Dedifferentiated amniotic fluid mesenchymal stem cell (primary cell): Measurements from ENCODE around the gene NBPF15.
"Not testable (repeated sequence)": the region's sequence is repeated elsewhere in the genome, so short reads cannot be mapped to it uniquely, and the experiment has no call there.

Source experiments
- DNase-seq: peaks from one replicate; pipeline ENCODE4 v3.0.0-alpha.2; 2016; ENCODE audit errors: extremely low spot score

NBPF15 gene, protein sequence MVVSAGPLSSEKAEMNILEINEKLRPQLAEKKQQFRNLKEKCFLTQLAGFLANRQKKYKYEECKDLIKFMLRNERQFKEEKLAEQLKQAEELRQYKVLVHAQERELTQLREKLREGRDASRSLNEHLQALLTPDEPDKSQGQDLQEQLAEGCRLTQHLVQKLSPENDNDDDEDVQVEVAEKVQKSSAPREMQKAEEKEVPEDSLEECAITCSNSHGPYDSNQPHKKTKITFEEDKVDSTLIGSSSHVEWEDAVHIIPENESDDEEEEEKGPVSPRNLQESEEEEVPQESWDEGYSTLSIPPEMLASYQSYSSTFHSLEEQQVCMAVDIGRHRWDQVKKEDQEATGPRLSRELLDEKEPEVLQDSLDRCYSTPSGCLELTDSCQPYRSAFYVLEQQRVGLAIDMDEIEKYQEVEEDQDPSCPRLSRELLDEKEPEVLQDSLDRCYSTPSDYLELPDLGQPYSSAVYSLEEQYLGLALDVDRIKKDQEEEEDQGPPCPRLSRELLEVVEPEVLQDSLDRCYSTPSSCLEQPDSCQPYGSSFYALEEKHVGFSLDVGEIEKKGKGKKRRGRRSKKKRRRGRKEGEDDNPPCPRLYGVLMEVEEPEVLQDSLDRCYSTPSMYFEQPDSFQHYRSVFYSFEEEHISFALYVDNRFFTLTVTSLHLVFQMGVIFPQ

DNA sequence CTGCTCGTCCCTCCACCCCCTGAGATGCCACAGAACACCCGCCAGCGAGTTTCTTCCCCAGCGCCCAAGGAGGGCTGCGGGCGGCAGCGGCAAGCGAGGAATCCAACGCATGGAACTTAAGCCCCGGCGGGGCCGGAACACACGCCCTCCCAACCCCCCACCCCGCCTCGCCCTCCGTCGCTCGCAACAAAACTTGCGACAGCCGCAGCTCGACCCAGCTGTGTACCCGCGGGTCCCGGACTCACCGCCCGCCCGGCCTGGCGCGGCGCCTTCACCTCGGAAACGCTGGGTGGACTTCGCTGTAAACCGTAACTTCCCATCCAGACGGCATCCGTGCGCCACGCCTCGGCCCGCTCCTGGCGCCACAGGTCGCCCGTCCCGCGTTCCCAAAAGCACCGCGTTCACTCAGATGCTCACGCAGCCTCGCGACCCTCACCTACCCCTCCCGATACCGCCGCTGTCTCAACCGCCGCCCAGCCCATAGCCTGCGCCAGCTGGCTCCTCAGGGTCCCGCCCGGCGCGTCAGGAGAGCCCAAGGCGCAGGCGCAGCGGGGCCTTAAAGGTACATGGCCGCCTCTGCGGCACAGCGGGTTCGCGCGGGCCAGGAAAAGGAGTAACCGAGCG, at the start of gene NBPF15:
TSS of gene NBPF15 (minus strand) at position 534 of the 624 bp plus-strand sequence. CDS start 21,666 bp downstream, outside the sequence.
- DNase-seq = peak; percentile 14

DNA sequence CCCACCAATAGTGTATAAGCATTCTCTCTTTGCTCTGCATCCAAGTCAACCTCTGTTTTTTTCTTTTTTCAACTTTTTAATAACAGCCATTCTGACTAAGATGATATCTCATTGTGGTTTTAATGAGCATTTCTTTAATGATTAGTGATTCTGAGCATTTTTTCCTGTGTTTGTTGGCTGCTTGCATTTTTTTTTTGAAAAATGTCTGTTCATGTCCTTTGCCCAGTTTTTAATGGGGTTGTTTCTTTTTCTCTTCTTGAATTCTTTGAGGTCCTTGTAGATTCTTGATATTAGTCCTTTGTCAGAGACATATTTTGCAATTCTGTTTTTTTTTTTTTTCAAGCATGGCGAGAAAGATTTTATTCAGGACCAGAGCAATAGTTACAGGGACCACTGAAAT, 35.0 kb upstream of the NBPF15 start:
- DNase-seq = not testable (repeated sequence)

DNA sequence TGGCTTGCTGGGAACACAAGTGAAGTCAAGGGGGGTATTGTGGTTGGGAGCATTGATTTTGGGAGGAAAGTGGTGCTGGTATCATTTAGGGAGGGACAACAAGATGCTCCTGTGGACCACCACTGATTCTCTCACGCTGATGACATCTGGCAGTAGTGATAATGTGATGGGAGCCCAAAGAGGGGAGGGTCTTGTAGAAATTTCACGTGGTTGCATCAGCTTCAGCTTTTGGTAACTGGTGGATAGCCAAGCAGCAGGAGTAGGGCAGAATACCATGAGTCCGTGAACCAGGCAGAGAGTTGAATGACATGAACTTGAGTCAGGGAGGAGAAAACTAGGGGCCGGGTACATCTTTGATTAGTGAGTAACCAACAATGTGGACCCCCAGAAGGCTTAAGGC, 32.7 kb upstream of the NBPF15 start:
- DNase-seq = not testable (repeated sequence)

DNA sequence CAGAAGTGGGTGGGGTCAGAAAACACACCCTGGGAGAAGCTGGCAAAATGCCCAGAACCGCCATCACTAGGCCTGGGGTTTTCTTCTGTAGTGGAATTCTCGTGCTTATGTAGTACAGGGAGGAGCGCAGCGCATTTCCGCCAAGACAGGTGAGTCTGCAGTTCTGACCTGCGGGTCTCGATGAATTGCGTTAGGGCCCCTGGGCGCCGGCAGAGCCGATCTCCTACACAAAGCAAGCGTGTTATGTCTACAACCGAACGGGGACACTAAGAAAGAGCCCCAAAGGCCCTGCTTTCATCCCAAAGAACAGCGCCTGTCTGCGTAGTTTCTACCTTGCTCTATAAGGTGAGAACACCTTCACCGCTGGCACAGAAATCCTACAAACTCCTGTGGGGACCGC, 28.9 kb upstream of the NBPF15 start:
- not testable (repeated sequence) for DNase-seq

DNA sequence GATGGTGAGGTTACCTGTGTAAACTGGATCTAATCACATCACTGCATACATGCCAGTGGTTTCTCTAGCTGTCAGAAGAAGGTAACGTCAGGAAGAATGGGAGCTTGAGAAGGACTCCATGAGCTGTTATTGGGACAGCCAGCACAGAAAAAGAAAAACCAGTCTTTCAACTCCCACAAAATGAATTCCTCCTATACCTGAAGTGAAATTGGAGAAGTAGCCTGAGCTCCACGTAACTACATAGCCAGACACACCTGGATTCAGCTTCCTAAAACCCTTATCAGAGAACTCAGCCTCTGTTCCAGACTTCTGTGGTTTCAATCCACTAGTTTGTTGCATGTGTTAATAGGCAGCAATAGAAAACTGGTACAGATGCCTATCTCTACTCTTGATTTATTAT, 25.5 kb upstream of the NBPF15 start:
- DNase-seq = not testable (repeated sequence)

DNA sequence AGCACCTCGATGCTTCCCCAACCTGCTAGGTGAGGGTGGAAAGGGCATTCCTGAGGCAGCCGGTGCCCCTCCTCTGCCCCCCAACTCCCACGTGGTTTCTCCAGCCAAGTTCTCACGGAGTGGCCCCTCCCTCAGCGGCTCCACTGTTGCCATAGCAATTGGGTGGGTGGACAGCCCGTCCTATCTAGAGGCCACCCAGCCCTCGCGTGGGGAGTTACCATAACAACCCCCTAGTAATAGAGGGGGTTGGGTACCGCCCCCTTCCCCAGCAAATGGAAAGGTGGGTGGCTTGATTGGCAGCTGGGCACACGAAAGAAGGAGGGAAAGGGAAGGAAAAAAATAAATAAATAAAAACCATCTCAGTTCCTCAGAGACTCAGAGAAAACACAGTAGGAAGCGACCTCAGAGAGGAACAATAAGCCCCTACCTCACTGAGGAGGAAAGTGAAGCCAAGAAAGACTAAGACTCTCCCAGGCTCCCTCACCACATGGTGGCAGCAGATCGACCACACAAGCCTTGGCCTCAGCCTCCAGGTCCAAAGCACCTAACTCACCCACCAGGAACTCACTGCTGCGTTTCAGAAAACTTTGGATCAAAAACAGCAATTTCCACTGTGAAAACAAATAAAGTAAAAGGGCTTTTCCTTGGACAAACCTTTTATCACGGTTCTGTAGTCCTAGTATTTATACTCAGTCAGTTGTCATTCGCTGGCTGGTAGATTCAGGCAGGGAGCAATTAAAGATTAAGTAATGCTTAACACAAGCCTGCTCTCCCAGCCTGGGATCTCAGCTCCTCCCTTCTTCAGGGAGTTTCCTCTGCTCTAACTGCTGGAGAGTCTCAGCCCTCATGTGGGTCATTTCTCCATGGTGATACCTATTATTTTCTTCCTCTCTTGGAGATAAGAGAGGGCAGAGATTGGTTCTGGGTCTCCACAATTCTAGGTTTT, 23.9 kb upstream of the NBPF15 start:
- not testable (repeated sequence) for DNase-seq

DNA sequence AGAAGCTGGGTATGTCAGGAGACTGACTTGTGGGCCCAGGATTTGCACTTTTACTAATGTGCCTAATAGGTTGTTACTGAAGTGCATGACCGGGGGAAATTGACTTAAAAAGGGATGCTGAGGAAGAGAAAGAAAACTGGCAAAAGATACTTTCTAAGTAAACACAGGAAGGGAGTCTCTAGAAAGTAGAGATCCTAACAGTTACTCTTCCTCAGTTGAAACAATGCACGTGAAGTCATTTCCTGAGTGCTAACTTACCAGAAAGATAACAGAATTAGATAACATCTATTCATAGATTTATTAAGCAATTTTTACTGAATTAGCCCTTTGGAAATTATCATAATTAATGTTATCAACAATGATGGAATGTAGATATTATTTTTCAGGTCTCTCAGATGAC, 12.4 kb upstream of the NBPF15 start:
- not testable (repeated sequence) for DNase-seq

DNA sequence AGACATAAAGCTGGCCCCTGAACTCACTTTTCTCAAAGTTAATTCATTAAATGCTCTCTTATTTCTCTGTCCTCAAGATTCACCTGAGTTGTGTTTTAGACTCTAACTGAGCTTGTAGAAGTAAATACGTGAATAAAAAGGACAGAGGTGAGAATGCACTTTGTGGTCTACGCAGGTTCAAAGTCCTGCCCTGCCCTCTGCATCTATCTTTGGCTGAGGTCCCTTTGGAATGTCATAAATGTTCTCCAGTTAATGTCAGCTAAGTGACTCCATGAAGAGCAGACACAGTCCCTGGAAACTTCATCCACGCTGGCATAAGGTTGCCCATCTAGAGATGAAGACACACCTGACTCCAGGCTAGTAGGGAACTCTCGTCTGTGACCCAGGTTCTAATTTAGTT, 10.0 kb upstream of the NBPF15 start:
- DNase-seq = peak; percentile 1

DNA sequence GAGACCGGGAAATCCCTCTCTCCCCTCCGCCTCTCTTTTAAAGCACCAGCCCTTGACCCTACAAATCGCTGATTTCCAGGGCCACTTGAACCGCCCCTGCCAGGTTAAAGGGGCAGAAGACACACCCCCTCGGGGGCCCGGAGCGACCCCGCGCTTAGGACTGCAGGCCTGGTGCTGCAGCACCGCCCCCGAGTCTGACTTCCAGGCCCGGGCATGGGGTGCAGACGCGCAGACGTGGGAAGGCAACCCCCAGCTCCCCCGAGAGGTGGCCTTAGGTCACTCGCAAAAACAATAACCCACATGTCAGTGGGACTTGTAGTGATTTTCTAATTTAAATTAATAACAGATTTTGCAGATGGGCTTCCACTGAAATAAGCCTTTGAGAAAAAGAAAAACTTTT, 309 bp upstream of the NBPF15 start:
- DNase-seq = not testable (repeated sequence)

DNA sequence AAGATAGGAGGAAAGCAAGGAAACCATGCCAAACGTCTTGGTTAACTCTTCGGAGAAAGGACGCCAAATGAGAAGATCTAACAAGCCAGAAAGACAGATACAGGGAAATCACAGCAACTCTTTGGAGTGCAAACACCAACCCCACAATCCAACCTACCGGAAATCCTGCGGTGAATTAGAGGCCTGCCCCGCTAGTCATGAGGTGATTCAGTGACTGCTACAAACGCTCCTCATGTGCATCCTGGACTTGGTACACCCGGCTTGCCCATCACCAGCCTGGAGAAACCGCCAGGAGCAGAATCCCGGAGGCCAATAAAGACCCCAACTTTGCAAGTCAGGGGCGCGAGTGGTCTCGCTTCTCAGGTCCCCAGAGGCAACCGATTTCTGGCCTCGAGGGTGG, 783 bp downstream of the NBPF15 start:
- not testable (repeated sequence) for DNase-seq

DNA sequence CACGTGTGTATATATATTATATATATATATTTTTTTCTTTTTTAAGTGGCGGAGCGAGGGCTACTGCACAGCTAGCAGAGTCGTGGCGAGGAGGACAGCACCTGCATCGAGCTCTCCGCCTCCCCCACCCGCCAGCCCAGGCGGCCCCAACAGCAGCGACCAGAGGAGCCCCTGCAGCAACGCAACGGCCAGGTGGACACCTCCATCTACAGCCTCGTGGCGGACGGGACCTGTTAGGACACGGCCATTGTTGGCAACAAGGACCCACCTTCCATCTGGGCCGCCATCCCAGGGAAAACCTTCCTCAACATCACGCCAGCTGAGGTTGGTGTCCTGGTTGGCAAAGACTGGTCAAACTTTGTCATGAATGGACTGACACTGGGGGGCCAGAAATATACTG, 19.1 kb downstream of the NBPF15 start:
- DNase-seq = not testable (repeated sequence)

DNA sequence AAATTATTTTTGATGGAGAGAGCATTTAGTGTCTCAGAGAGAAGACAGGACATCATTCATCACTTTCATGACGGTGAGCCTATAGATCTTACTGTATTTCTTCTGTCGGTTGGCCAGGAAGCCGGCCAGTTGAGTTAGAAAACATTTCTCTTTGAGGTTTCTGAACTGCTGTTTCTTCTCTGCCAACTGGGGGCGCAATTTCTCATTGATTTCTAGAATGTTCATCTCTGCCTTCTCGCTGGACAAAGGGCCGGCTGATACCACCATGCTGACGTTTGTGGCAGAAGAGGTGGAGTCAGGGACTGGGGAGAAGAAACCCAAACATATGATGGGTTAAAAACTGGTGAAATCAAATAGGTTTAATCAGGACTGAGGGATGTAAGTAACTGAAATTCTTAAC, 21.7 kb downstream of the NBPF15 start:
- not testable (repeated sequence) for DNase-seq

DNA sequence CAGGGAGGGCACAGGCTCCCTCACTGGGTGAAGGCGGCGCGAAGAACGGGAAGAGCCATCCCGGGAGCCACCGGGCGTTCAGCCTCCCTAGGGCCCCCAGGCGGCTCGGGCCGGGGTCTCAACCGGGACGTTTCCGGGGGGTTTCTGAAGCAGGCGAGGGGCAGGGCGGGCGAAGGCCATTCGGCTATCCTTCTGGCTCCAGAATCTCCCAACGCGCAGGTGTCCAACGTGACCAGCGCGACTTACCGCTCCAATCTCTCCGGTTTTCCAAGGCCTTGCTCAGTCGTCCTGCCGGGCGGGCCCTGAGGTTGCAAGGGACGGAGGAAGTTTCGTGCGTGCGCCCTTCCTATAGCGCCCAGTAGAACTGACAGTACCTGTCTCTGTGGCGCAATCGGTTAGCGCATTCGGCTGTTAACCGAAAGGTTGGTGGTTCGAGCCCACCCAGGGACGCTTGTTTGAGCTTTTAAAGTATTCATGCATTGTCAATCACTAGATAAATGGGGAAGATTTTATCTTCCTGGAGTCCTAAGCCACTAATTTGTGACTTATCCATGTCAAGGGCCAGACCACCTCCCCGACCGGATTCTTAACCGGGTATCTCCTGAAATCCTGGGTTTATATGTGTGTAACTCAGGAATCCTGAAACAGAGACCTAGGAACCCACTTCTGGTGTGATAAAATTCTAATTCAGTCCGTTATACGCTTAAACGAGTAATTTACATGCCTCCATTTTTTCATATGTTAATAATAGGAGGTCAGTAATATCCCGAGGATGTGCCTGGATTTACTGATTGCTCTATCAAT, 42.4 kb downstream of the NBPF15 start:
- DNase-seq = peak; percentile 25

DNA sequence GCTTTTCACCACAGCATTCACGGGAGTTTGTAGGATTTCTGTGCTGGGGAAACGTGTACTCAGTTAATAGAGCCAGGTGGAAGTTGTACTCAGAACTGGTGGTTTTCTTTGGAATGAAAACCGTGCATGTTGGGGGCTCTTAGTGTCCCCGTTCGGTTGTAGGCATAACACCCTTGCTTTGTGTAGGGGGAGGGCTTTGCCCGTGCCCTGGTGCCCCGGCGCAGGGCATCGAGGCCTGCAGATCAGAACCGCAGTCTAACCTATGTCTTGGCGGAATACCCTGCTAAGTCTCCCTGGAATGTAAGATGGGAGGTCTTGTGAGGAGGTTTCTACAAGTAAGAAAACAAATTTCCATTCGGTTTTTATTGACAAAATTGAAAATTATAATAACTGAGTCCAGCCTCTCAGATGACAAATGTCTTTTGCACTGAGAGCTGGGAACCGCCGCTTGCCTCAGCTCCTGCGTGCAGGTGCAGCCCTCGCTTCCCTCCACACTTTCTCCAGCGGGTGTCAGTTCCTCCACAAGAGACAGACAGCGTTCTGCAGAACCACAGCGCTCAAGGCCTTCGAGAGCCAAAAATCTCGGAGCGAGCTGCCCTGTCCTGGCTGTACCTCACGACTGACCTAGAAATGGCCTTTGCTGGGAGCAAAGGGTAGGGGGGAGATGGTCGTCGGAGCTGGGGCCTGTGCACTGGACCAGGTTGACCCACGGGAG, 47.9 kb downstream of the NBPF15 start:
- not testable (repeated sequence) for DNase-seq

DNA sequence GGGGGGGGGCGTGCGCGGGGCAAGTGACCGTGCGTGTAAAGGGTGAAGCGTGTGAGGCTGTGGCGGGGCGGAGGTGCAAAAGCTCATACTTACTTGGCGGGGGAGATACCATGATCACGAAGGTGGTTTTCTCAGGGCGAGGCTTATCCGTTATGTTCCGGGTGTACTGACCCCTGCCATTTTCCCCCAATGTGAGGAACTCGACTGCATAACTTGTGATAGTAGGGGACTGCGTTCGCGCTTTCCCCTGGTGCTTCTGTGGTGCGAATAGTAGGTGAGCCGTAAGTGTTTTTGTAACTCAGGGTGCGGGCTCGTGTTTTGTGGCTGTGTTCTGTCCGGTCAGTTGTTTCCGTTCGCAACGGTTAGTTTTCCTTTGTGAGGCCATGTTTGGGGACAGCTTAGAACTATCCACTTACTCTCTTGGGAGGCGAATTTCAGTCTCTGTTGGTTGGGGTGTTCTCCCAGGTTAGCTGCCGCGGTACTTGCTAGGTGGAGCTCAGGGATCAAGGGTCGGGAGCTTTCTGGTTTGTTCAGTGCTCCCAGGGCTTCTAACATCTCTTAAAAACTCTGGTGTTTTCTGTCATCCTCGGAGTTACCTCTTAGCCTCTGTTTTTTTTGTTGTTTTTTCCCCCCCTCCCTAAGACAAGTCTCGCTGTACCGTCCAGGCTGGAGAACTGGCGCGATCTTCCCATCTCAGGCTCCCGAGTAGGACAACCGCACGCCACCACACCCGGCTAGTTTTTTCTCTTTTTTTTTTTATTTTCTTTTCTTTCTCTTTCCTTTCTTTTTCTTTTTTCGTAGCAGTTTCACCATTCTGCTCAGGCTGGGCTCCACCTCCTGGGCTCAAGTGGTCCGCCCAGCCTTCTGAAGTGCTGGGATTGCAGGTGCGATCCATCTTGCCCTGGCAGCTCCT, 48.7 kb downstream of the NBPF15 start:
- peak; percentile 49 for DNase-seq

DNA sequence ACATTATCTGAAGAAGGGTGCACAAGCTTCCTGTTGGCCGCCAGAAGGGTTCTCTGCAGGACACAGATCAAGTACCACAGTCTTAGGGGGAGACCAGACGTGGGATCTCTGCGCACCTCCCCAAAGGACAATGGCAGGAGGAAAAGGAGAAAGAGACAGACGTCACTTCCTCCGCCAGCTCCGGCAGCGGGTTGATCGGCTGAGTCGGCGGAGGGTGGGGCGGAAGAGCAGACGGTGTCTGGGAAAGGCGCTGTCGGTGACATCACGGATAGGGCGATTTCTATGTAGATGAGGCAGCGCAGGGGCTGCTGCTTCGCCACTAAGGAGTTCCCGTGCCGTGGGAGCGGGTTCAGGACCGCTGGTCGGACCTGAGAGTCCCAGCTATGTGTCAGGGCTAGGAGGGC, 49.4 kb downstream of the NBPF15 start:
- DNase-seq = peak; percentile 18

DNA sequence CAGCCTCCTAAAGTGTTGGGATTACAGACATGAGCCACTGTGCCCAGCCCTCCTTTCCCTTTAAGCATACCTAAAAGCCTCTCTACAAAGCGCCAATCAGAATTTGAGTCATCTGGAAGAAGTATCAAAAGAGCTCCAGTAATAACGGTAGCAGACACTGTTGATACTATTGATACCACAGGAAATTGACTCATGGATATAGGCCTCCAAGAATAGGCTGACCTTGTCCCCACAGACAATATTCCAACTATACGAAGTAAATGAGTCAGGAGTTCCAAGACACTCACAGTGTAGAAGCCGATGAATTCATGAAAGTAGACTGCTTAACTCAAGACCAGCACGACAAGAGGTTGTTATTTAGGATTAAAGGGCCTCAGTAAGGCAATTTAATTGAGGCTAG, 58.7 kb downstream of the NBPF15 start:
- DNase-seq = not testable (repeated sequence)

DNA sequence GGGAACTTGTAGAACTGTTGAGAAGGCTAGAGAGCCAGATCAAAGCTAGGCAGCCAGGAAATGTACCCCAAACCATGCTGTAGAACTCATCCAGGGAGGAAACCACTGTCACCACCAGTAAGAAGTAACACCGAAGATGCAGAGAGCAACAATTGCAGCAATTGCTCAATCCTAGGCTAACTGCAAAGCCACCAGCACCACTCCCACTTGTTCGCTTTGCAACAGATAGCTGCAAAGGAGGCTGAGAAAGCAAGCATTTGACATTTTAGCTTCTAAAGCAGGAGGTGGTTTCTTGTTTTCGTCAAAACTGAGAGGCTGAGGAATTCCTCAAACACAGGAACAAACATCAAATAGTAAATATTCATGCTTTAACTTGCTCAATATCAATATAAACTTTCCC, 89.8 kb downstream of the NBPF15 start:
- not testable (repeated sequence) for DNase-seq
